ENCODE results near the gene UST.

DNA sequence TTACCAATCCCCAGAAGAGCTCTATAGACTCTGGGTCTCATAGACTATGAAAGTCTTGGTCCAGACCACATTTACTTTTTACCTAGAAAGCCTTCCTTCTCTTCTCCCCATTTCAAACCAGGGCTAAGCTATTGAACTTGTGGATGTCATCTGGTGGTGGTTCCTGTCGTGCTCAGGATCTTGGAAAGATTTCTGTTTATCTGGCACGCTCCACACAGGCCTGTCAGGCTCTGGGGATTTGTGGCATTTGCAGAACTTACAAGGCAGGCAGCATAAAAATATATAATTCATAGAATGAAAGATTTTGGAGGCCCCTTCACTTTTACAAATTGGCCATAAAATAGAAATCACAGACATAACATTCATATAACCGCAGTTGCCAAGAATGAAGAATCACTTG, 188.1 kb downstream of the UST start:
- TF ChIP-seq, protein P1, sequence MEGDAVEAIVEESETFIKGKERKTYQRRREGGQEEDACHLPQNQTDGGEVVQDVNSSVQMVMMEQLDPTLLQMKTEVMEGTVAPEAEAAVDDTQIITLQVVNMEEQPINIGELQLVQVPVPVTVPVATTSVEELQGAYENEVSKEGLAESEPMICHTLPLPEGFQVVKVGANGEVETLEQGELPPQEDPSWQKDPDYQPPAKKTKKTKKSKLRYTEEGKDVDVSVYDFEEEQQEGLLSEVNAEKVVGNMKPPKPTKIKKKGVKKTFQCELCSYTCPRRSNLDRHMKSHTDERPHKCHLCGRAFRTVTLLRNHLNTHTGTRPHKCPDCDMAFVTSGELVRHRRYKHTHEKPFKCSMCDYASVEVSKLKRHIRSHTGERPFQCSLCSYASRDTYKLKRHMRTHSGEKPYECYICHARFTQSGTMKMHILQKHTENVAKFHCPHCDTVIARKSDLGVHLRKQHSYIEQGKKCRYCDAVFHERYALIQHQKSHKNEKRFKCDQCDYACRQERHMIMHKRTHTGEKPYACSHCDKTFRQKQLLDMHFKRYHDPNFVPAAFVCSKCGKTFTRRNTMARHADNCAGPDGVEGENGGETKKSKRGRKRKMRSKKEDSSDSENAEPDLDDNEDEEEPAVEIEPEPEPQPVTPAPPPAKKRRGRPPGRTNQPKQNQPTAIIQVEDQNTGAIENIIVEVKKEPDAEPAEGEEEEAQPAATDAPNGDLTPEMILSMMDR (IDR thresholded peaks at IDR 0.05) = no peak
- TF ChIP-seq EZH2 (IDR thresholded peaks at IDR 0.05; ENCODE audit: borderline replicate concordance, insufficient read depth, low read depth, low read length, poor library complexity, severe bottlenecking) = no peak
